ENCODE results near the gene EIF3K. TPM values are rescaled to one million over a fixed set of nuclear protein-coding genes. Genes with fewer than 3 reads are reported as not detected.

EIF3K gene
- polyA plus RNA-seq, 2 of the 4 experiments (the other 2 are of a cell fraction), result 419 to 937 TPM

GRCh38 chr19:38663156-38663651 is 44.2 kb downstream of the EIF3K start:
- no peak overlapping the region for H3K4me3 ChIP-seq
- POLR2A ChIA-PET, result interaction anchor here (1.4 kb wide), 1 partner anchor 186 kb away, joined by 4 read pairs; no protein-coding TSS in a partner anchor
- peak overlapping the region; percentile 77 for H3K4me2 ChIP-seq

DNA sequence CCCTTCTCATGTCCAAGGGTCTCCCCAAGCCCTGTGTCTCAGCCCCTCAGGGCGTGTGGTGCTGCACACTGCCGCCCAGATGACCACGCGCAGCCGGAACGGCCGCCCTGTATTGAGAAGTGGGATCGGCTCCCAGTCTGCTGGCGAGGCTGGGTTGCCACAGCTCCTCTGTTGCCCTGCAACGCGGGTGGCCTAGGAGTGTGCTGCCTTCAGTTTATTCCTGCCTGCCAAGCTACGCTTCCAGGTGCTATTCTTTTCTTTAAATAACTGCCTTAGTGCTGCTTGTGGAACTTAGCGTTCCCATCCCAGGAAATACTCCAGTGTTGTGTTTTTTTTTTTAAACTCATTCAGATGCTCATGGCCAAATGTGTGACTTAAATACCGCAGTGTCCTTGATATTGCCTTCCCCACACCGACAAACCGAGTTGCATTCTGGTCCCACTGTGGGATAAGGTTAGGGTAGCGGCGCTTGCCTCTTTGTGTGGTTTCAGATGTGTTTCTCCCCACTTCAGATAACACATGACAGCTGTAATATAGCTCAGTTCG is 45.0 kb downstream of the EIF3K start:
- CTCF ChIA-PET, result interaction anchor here (0.6 to 20.1 kb wide), 10 partner anchors 11 to 149 kb away, joined by 3 to 336 read pairs (median 6); no protein-coding TSS in a partner anchor
- peak in 1 of 2 experiments; percentile 12; a peak in 1 of 5 replicates for TF ChIP-seq JUN (IDR thresholded peaks at IDR 0.05)
- TF ChIP-seq GATA3 (IDR thresholded peaks at IDR 0.05; ENCODE audit: borderline replicate concordance), result no peak
- TF ChIP-seq CHD2 (IDR thresholded peaks at IDR 0.05; ENCODE audit: low read length, partially characterized antibody), result no peak
- peak; percentile 1 for TF ChIP-seq ZFP36 (IDR thresholded peaks at IDR 0.05; ENCODE audit: borderline replicate concordance, partially characterized antibody)
- no peak for TF ChIP-seq EHMT2 (IDR thresholded peaks at IDR 0.05; ENCODE audit: low read depth)
- TF ChIP-seq TFCP2L1 (CRISPR knock-in tag; IDR thresholded peaks at IDR 0.05), result no peak
- TF ChIP-seq POLR2AphosphoS2 (conservative IDR thresholded peaks at IDR 0.05; ENCODE audit: low read length), result peak; percentile 59
- TF ChIP-seq BCL3 (IDR thresholded peaks at IDR 0.05), result no peak
- peak overlapping the region; percentile 77 for H3K4me2 ChIP-seq
- peak overlapping the region; percentile 75 to 91 for H3K27ac ChIP-seq
- 85% methylated on average over 19 of the region's 19 CpGs for WGBS (ENCODE audit: missing lambda C conversion rate)
- no peak for ATAC-seq
- no peak overlapping the region for H3K4me3 ChIP-seq
- peaks cover 100% of the 10 kb centered on the region for H3K4me1 ChIP-seq
- no peak for FAIRE-seq
- DNase-seq (ENCODE audit: low read depth in 1 of 2, low spot score in 1 of 2), result no peak
- no peaks in the 10 kb centered on the region for H3K9me3 ChIP-seq
- POLR2A ChIA-PET, result interaction anchor here (1.0 to 1.4 kb wide), 3 partner anchors 19 to 189 kb away, joined by 3 to 5 read pairs (median 4); no protein-coding TSS in a partner anchor

More at GRCh38 chr19:38663156-38663651, 44.2 kb downstream of the EIF3K start:
- 91% methylated on average over 22 of the region's 22 CpGs for WGBS (ENCODE audit: missing lambda C conversion rate)
- Histone ChIP-seq H3K9me3 (no peaks in the 10 kb centered on the region), H3K4me1 (peaks cover 98% of the 10 kb centered on the region), H3K27ac (peak overlapping the region; percentile 75 to 91; a peak in 4 of 6 replicates)
- ATAC-seq (no peak), FAIRE-seq (no peak), DNase-seq (ENCODE audit: low read depth in 1 of 2, low spot score in 1 of 2) (no peak)
- CTCF ChIA-PET, result interaction anchor here (0.7 to 20.1 kb wide), 11 partner anchors 8 to 267 kb away, joined by 3 to 336 read pairs (median 5); partner anchors contain the start of genes MRPS12 and SARS2
- no peak for TF ChIP-seq PHF8 (IDR thresholded peaks at IDR 0.05; ENCODE audit: borderline replicate concordance, low read depth)
- 0 out of 5 replicates have a peak, but pooled peaks of 1 of the 2 experiments have one; percentile 22 for TF ChIP-seq JUN (IDR thresholded peaks at IDR 0.05)
- TF ChIP-seq HOXA7 (CRISPR knock-in tag; IDR thresholded peaks at IDR 0.05), result 0 out of 2 replicates have a peak, but pooled peaks have one; percentile 17
- TF ChIP-seq FOSL2 (IDR thresholded peaks at IDR 0.05), result no peak
- no peak for TF ChIP-seq FOSL2 (CRISPR knock-in tag; IDR thresholded peaks at IDR 0.05)
- no peak for TF ChIP-seq SREBF2 (IDR thresholded peaks at IDR 0.05)
- TF ChIP-seq ZC3H11A (IDR thresholded peaks at IDR 0.05), result no peak
- no peak; the same call in 1 of the 2 replicates for TF ChIP-seq POLR2AphosphoS2 (conservative IDR thresholded peaks at IDR 0.05; ENCODE audit: low read length)
- no peak for TF ChIP-seq ESRRA (IDR thresholded peaks at IDR 0.05; ENCODE audit: borderline replicate concordance, low read length)
- TF ChIP-seq RARB (CRISPR knock-in tag; IDR thresholded peaks at IDR 0.05), result no peak

DNA sequence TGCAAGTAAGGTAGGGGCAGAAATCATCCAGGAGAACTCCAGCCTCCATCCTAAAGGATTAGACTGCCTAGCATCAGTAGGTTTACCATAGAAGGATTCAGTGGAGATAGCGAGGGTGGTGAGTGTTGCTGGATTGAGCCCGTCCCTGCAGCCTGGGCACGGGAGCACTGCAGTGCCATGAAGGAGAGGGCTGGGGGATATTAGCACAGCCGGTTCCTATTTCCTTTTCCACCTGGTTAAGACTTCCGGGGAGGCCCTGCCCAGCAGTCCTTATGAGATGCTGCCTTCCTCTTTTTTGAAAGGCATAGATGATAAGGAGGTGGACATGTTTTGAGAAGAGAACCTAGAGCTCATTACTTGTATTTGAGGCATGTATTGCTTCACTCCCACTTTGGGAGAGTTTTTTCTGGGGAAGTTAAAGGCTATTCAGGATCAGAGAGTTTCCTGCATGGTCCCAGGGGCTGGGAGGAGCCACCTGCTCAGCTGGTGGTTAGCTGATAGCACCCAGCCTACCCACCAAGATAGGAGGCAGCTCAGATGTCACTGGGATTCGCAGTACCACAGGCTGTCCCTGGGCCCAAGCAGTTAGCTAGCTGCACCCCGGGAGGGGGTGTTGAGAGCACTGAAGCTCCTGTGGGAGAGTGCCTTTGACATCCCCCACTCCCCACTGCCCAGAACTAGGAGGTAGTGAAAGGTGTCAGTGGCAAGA is 45.7 kb downstream of the EIF3K start:
- Histone ChIP-seq H3K4me3 (no peak overlapping the region), H3K4me1 (peaks cover 100% of the 10 kb centered on the region), H3K27ac (peak overlapping the region; percentile 75 to 91), H3K9me3 (no peaks in the 10 kb centered on the region), H3K4me2 (peak overlapping the region; percentile 77)
- FAIRE-seq (peak; percentile 81), DNase-seq (ENCODE audit: low read depth in 1 of 2, low spot score in 1 of 2) (no peak), ATAC-seq (peak; percentile 8 to 19; a peak in 4 of 6 replicates)
- 64% methylated on average over 7 of the region's 7 CpGs for WGBS (ENCODE audit: missing lambda C conversion rate)
- POLR2A ChIA-PET, result interaction anchor here (1.0 to 1.4 kb wide), 4 partner anchors 19 to 188 kb away, joined by 3 to 5 read pairs (median 4); partner anchors contain the start of gene EIF3K
- CTCF ChIA-PET, result interaction anchor here (0.6 to 20.1 kb wide), 11 partner anchors 11 to 317 kb away, joined by 3 to 336 read pairs (median 4); no protein-coding TSS in a partner anchor
- TF ChIP-seq, protein P1, sequence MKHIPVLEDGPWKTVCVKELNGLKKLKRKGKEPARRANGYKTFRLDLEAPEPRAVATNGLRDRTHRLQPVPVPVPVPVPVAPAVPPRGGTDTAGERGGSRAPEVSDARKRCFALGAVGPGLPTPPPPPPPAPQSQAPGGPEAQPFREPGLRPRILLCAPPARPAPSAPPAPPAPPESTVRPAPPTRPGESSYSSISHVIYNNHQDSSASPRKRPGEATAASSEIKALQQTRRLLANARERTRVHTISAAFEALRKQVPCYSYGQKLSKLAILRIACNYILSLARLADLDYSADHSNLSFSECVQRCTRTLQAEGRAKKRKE (CRISPR knock-in tag; IDR thresholded peaks at IDR 0.05; ENCODE audit: low read depth), result 0 out of 2 replicates have a peak, but pooled peaks have one; percentile 17
- TF ChIP-seq FOSB (CRISPR knock-in tag; IDR thresholded peaks at IDR 0.05), result no peak
- no peak for TF ChIP-seq JUNB (IDR thresholded peaks at IDR 0.05)
- TF ChIP-seq CEBPB (IDR thresholded peaks at IDR 0.05), result peak; percentile 21 to 28; a peak in 2 of 4 replicates
- no peak for TF ChIP-seq ZC3H11A (IDR thresholded peaks at IDR 0.05)
- TF ChIP-seq POLR2AphosphoS2 (conservative IDR thresholded peaks at IDR 0.05; ENCODE audit: low read length), result peak; percentile 30; the same call in 1 of the 2 replicates
- TF ChIP-seq HOXA7 (CRISPR knock-in tag; IDR thresholded peaks at IDR 0.05), result 0 out of 2 replicates have a peak, but pooled peaks have one; percentile 22
- TF ChIP-seq JUN (IDR thresholded peaks at IDR 0.05), result peak in 1 of 2 experiments; percentile 9; a peak in 2 of 5 replicates
- 0 out of 2 replicates have a peak, but pooled peaks have one; percentile 69 for TF ChIP-seq TFCP2L1 (CRISPR knock-in tag; IDR thresholded peaks at IDR 0.05)
- peak; percentile 39; the same call in 1 of the 2 replicates for TF ChIP-seq EHF (CRISPR knock-in tag; IDR thresholded peaks at IDR 0.05)
- 0 out of 2 replicates have a peak, but pooled peaks have one; percentile 17 for TF ChIP-seq HOXB13 (CRISPR knock-in tag; IDR thresholded peaks at IDR 0.05; ENCODE audit: low read depth)
- TF ChIP-seq, protein P2, sequence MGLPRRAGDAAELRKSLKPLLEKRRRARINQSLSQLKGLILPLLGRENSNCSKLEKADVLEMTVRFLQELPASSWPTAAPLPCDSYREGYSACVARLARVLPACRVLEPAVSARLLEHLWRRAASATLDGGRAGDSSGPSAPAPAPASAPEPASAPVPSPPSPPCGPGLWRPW (IDR thresholded peaks at IDR 0.05), result no peak
- TF ChIP-seq PBX3 (IDR thresholded peaks at IDR 0.05), result 0 out of 2 replicates have a peak, but pooled peaks have one; percentile 27
